ENCODE data around the gene ZNF652.

GRCh38 chr17:49379926-49380325, 17.9 kb upstream of the ZNF652 start:
- TF ChIP-seq CTCF (IDR thresholded peaks at IDR 0.05), result no peak
- no peak for TF ChIP-seq POLR2A (IDR thresholded peaks at IDR 0.05)

Measured in vagina (tissue), 2 donors.